Kidney (tissue), 14 donors: ENCODE data around the gene SPP2. TPM values are rescaled to one million over a fixed set of nuclear protein-coding genes. Genes with fewer than 3 reads are reported as not detected.

Experiments used
- DNase-seq, 5 donors: peaks; one replicate each; pipeline ENCODE4 v3.0.0-alpha.2; 2013 to 2020
- FAIRE-seq: peaks from 2 replicates; lab custom pipeline; 2012; peaks lifted over from hg19 to GRCh38; lab: Jason Lieb, UNC
- H3K27ac ChIP-seq, 2 donors: one replicate each; pipeline ENCODE4 v1.7.0; 2013; ENCODE audit warnings: low read depth in 2 of 2, low read length in 2 of 2, inconsistent platforms in 1 of 2
- H3K27me3 ChIP-seq: one replicate; pipeline ENCODE4 v1.7.1; 2013; ENCODE audit warnings: low read length, inconsistent platforms; ENCODE audit not compliant: control insufficient read depth, insufficient read depth
- H3K36me3 ChIP-seq, 3 donors: one replicate each; pipeline versions ENCODE4 v1.7.0 to v1.7.1; 2013; ENCODE audit warnings: low read length in 3 of 3, control low read depth in 1 of 3, inconsistent platforms in 1 of 3; ENCODE audit not compliant: insufficient read depth in 3 of 3, control insufficient read depth in 2 of 3
- H3K4me1 ChIP-seq, 3 donors: one replicate each; pipeline versions ENCODE4 v1.7.0 to v1.7.1; 2013; ENCODE audit warnings: low read length in 3 of 3, inconsistent platforms in 1 of 3, low read depth in 1 of 3; ENCODE audit not compliant: control insufficient read depth in 2 of 3, insufficient read depth in 2 of 3
- H3K4me3 ChIP-seq, 3 donors: one replicate each; pipeline versions ENCODE4 v1.7.0 to v1.8.1; 2013; ENCODE audit warnings: low read length in 3 of 3, control low read depth in 1 of 3, inconsistent platforms in 1 of 3
- H3K9ac ChIP-seq, 3 donors: one replicate each; pipeline versions ENCODE4 v1.7.0 to v1.7.1; 2013; ENCODE audit warnings: low read length in 3 of 3, control low read depth in 1 of 3, inconsistent platforms in 1 of 3
- H3K9me3 ChIP-seq, 3 donors: one replicate each; pipeline versions ENCODE4 v1.7.0 to v1.7.1; 2013; ENCODE audit warnings: low read length in 3 of 3, control low read depth in 1 of 3, inconsistent platforms in 1 of 3; ENCODE audit not compliant: control insufficient read depth in 2 of 3, insufficient read depth in 1 of 3
- intact Hi-C: fragments of 100-400 bp; cut with DNase I; formaldehyde crosslinking; loops from one replicate; pipeline ENCODE4 v1.11.1; 2022
- polyA plus RNA-seq: library from polyadenylated mRNA; stranded (reverse); fragments of 350-450 nt; fragmentation: Illumina TruSeq; extraction: RNeasy Lipid Tissue Mini Kit (QIAGEN cat#74804); gene quantifications from one replicate; pipeline ENCODE4 v1.2.3, GENCODE V29; 2014; ENCODE audit warnings: low read depth, low replicate concordance; ENCODE audit not compliant: insufficient read depth
- total RNA-seq: library from RNA; stranded (reverse); fragmentation: NEBNext Ultra II Directional; extraction: Animal tissue kit (Norgen Biotek cat#: 25700); gene quantifications from one replicate; pipeline ENCODE4 v1.2.1, GENCODE V29; 2021
- TF ChIP-seq, protein P1 (sequence below): IDR thresholded peaks from 3 replicates; pipeline ENCODE4 v1.5.1; 2012; ENCODE audit warnings: mild to moderate bottlenecking, moderate library complexity, borderline replicate concordance; ENCODE audit not compliant: insufficient read depth; ENCODE audit errors: extremely low read depth
- donor health status: control.
- donor health status: control.
- donor health status: control.
- donor health status: control.
- donor health status: control.
- donor health status: DM: yes; HTN: yes; CAD: no.
- donor health status: Normal renal cell carcinoma (clear cell type).

SPP2 gene
- total and polyA plus RNA-seq, 2 donors from 2014 or later: not detected

DNA sequence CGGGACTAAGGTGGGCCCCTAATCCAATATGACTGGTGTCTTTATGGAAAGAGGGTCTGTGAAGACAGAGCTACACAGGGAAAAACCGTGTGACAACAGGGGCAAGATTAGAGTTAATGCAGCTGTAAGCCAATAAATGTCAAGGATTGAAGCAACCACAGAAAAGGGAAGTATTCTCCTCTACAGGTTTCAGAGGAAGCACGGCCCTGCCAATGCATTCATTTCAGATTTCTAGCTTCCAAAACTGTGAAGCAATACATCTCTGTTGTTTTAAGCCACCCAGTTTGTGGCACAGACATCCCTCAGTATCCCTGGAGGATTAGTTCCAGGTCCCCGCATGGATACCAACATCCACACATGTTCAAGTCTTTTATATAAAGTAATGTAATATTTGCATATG lies 48.8 kb downstream of the SPP2 start:
- intact Hi-C loops: no loop called here
- Histone ChIP-seq H3K9ac (no peak overlapping the region), H3K36me3 (no peaks in the 10 kb centered on the region), H3K9me3 (no peaks in the 10 kb centered on the region), H3K27ac (no peak overlapping the region), H3K4me1 (no peaks in the 10 kb centered on the region), H3K27me3 (no peaks in the 10 kb centered on the region), H3K4me3 (no peak overlapping the region)
- DNase-seq (no peak), FAIRE-seq (no peak)
- TF ChIP-seq, protein P1, sequence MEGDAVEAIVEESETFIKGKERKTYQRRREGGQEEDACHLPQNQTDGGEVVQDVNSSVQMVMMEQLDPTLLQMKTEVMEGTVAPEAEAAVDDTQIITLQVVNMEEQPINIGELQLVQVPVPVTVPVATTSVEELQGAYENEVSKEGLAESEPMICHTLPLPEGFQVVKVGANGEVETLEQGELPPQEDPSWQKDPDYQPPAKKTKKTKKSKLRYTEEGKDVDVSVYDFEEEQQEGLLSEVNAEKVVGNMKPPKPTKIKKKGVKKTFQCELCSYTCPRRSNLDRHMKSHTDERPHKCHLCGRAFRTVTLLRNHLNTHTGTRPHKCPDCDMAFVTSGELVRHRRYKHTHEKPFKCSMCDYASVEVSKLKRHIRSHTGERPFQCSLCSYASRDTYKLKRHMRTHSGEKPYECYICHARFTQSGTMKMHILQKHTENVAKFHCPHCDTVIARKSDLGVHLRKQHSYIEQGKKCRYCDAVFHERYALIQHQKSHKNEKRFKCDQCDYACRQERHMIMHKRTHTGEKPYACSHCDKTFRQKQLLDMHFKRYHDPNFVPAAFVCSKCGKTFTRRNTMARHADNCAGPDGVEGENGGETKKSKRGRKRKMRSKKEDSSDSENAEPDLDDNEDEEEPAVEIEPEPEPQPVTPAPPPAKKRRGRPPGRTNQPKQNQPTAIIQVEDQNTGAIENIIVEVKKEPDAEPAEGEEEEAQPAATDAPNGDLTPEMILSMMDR: no peak

DNA sequence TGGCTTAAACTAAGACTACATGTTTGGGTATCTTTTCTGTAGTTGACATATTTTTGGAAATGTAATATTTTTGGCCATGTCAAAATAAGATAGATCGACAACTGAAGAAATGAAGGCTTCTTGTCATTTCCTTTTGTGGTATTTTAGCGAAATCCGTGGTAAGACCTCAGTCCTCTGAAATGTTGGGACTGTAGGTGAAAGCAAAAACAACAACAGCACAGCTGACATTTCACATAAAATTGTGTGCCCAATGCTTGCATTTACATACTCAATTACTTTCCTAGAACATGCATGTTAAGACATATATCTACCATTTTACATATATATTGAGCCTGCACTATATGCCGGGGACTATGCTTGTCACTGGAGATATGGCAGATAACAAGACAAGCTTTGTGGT lies 50.2 kb downstream of the SPP2 start:
- TF ChIP-seq, protein P1: no peak
- Histone ChIP-seq H3K4me1 (no peaks in the 10 kb centered on the region), H3K27ac (no peak overlapping the region), H3K36me3 (no peaks in the 10 kb centered on the region), H3K9ac (no peak overlapping the region), H3K27me3 (no peaks in the 10 kb centered on the region), H3K4me3 (no peak overlapping the region), H3K9me3 (no peaks in the 10 kb centered on the region)
- no peak for DNase-seq
- no peak for FAIRE-seq
- intact Hi-C loops: no loop called here

DNA sequence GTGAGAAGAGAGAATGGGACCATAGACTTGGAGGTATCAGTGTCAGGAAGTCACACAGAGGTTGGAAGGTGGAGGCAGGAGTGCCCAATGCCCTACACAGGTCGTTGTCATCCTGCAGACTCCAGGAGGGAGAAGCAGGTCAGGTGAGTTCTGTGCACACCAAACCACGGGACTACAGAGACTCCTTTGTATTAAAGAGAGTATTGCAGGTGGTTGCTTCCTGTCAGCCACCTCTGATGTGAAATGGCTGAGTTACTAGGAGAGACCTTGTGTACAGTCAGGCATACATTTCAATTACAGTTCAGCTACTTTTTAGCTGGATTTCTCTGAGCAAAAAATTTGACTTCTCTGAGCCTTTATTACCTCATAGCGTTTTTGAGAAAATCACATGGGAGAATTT lies 51.6 kb downstream of the SPP2 start:
- intact Hi-C loops: no loop called here
- FAIRE-seq (no peak), DNase-seq (peak in 3 of 5 donors; percentile 35 to 47 (median 43))
- no peak overlapping the region for H3K4me3 ChIP-seq
- TF ChIP-seq, protein P1: no peak
- H3K36me3 ChIP-seq: no peaks in the 10 kb centered on the region
- no peaks in the 10 kb centered on the region for H3K27me3 ChIP-seq
- H3K27ac ChIP-seq: no peak overlapping the region
- no peaks in the 10 kb centered on the region for H3K9me3 ChIP-seq
- no peak overlapping the region for H3K9ac ChIP-seq
- no peaks in the 10 kb centered on the region for H3K4me1 ChIP-seq

DNA sequence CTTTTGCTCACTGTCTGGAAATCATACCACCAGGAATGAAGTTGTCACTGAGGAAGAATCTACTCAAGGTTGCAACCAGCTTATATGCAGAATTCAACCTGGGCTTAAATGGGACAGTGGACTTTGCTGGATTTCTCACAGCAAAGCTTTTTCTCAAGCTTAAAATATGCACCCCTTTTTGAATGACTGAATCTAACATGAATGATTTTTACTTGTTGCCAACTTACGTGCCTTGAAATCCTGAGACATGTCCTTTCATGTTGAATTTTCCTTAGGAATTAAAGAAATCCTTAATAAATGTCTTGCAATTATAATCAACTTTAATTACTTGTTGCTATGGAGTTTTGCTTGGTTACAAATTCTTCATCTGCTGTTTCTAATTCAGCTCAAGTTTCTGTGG lies 57.4 kb downstream of the SPP2 start:
- Histone ChIP-seq H3K9me3 (no peaks in the 10 kb centered on the region), H3K36me3 (no peaks in the 10 kb centered on the region), H3K4me3 (no peak overlapping the region), H3K9ac (no peak overlapping the region), H3K4me1 (no peaks in the 10 kb centered on the region), H3K27me3 (no peaks in the 10 kb centered on the region), H3K27ac (no peak overlapping the region)
- TF ChIP-seq, protein P1: no peak
- FAIRE-seq (no peak), DNase-seq (no peak)
- intact Hi-C loops: no loop called here
